K562 (cell line): ENCODE measurements around the gene TRPM6. TPM values are rescaled to one million over a fixed set of nuclear protein-coding genes. Genes with fewer than 3 reads are reported as not detected.

Source experiments
- ATAC-seq: fragments of 200-7000 bp; cut with Tn5 transposase; 3 replicates; pipeline ENCODE4 v1.9.1; 2020; ENCODE audit warnings: moderate library complexity
- BruUV-seq: library from RNA; stranded (reverse); fragments of 400-500 nt; replicated peaks from 2 replicates; lab custom pipeline; 2021; lab: Mats Ljungman, UMichigan
- CTCF ChIA-PET: fragments of 300-600 bp; formaldehyde crosslinking; extraction: SDS; loops from one replicate; lab custom pipeline; 2021; ENCODE audit warnings: low intra/inter-chr PET ratio; lab: Yijun Ruan, JAX
- POLR2A ChIA-PET: fragments of 300-600, 350-650 bp; sonication (Branson Sonifier 250); formaldehyde crosslinking; extraction: SDS; loops from one replicate; lab custom pipeline; 2021; ENCODE audit warnings: antibody characterized with exemption, inconsistent platforms; lab: Yijun Ruan, JAX
- DNase-seq, 4 experiments: peaks; one replicate each; pipeline versions ENCODE4 v3.0.0 to v3.0.0-alpha.2; 2011 to 2018; ENCODE audit warnings: low spot score in 3 of 4, mixed read lengths in 3 of 4; ENCODE audit errors: extremely low read depth in 1 of 4
- FAIRE-seq: peaks from 2 replicates; lab custom pipeline; 2011; peaks lifted over from hg19 to GRCh38; lab: Jason Lieb, UNC
- H2AFZ ChIP-seq: 2 replicates; pipeline ENCODE4 v1.6.0; 2011; ENCODE audit warnings: low read depth, low read length, control low read depth, inconsistent platforms
- H3K27ac ChIP-seq: fragments of 200-600 bp; 3 replicates; pipeline ENCODE4 v1.8.0; 2011; ENCODE audit warnings: low read depth, mild to moderate bottlenecking, control low read depth, inconsistent platforms, low read length, moderate library complexity, mixed read lengths; ENCODE audit errors: extremely low read depth
- H3K27me3 ChIP-seq, 2 experiments: fragments of 300-600 bp in 1 of 2; 2 replicates in 1 of 2; 3 replicates in 1 of 2; pipeline versions ENCODE4 v1.6.0 to v1.8.0; 2011; ENCODE audit warnings: inconsistent platforms in 2 of 2, low read length in 2 of 2, mild to moderate bottlenecking in 1 of 2, mixed read lengths in 1 of 2, moderate library complexity in 1 of 2; ENCODE audit not compliant: control insufficient read depth in 2 of 2, insufficient read depth in 2 of 2
- H3K36me3 ChIP-seq: fragments of 300-600 bp; 3 replicates; pipeline ENCODE4 v1.8.0; 2011; ENCODE audit warnings: mild to moderate bottlenecking, low read length, inconsistent platforms; ENCODE audit not compliant: control insufficient read depth, insufficient read depth
- H3K4me1 ChIP-seq, 2 experiments: fragments of 200-600 bp in 1 of 2; replicated peaks in 1 of 2; 2 replicates in 1 of 2; 3 replicates in 1 of 2; pipeline versions ENCODE4 v1.5.1 to v1.8.0; 2011; ENCODE audit warnings: inconsistent platforms in 2 of 2, low read length in 2 of 2, mild to moderate bottlenecking in 1 of 2, mixed read lengths in 1 of 2, moderate library complexity in 1 of 2; ENCODE audit not compliant: control insufficient read depth in 2 of 2, insufficient read depth in 2 of 2
- H3K4me2 ChIP-seq: 2 replicates; pipeline ENCODE4 v1.6.1; 2011; ENCODE audit warnings: low read length, control low read depth, inconsistent platforms, mixed read lengths; ENCODE audit not compliant: insufficient read depth
- H3K4me3 ChIP-seq: fragments of 200-600 bp; sonication (generic), shearing (Covaris generic); 2 replicates; pipeline ENCODE4 v1.5.1; 2016; ENCODE audit warnings: control low read depth, inconsistent platforms
- H3K79me2 ChIP-seq: fragments of 200-600 bp; 3 replicates; pipeline ENCODE4 v1.8.0; 2011; ENCODE audit warnings: low read length, inconsistent platforms; ENCODE audit not compliant: control insufficient read depth, insufficient read depth
- H3K9ac ChIP-seq, 2 experiments: 2 replicates each; pipeline versions ENCODE4 v1.6.0 to v1.6.1; 2011; ENCODE audit warnings: low read depth in 2 of 2, low read length in 2 of 2, control low read depth in 1 of 2, inconsistent platforms in 1 of 2, mild to moderate bottlenecking in 1 of 2, mixed read lengths in 1 of 2; ENCODE audit not compliant: insufficient read depth in 1 of 2
- H3K9me1 ChIP-seq: one replicate; pipeline ENCODE4 v1.6.0; 2011; ENCODE audit warnings: inconsistent platforms, mild to moderate bottlenecking, low read length, moderate library complexity; ENCODE audit not compliant: control insufficient read depth, insufficient read depth
- H3K9me3 ChIP-seq: replicated peaks from 2 replicates; pipeline ENCODE4 v1.5.1; 2011; ENCODE audit warnings: low read depth, low read length, inconsistent platforms; ENCODE audit not compliant: control insufficient read depth, insufficient read depth
- H4K20me1 ChIP-seq: replicated peaks from 2 replicates; pipeline ENCODE4 v1.6.1; 2011; ENCODE audit warnings: low read length, inconsistent platforms, mixed read lengths; ENCODE audit not compliant: control insufficient read depth, insufficient read depth
- CREB3 ChIP-seq: fragments of 450-650 bp; conservative IDR thresholded peaks from 2 replicates; pipeline ENCODE4 v1.6.1; 2016; ENCODE audit warnings: missing genetic modification characterization, low read depth, mild to moderate bottlenecking, missing compliant biosample characterization, moderate library complexity
- DNMT1 ChIP-seq: fragments of 450-650 bp; IDR thresholded peaks from 2 replicates; pipeline ENCODE4 v1.6.1; 2016; ENCODE audit warnings: antibody characterized with exemption, mild to moderate bottlenecking
- GTF2F1 ChIP-seq: IDR thresholded peaks from 2 replicates; pipeline ENCODE4 v1.6.1; 2011; ENCODE audit warnings: low read depth, low read length, improper control_type of control experiment
- ZNF778 ChIP-seq: fragments of 450-650 bp; formaldehyde crosslinking; IDR thresholded peaks from 2 replicates; pipeline ENCODE4 v1.4.0; 2020; ENCODE audit warnings: mild to moderate bottlenecking, moderate library complexity
- WGBS: fragments of 100-300 bp; shearing (Covaris generic); methylation state at CpG from one replicate; pipeline ENCODE4 v1.1.6; 2016; ENCODE audit warnings: low coverage, mixed read lengths; ENCODE audit not compliant: insufficient coverage; ENCODE audit errors: missing lambda C conversion rate; 5-methylcytosine and 5-hydroxymethylcytosine counted together
- in situ Hi-C: fragments of 300-500 bp; cut with MboI; formaldehyde crosslinking; loops from 4 replicates; pipeline ENCODE4 v1.15.0; 2018; ENCODE audit warnings: inconsistent platforms, mixed read lengths
- intact Hi-C: fragments of 100-400 bp; cut with micrococcal nuclease; formaldehyde crosslinking; loops from 2 replicates; pipeline ENCODE4 v1.14.2; 2022
- polyA plus RNA-seq, 8 experiments: library from polyadenylated mRNA; depleted of rRNA in 4 of 8; stranded (reverse) in 5 of 8; unstranded in 3 of 8; fragments of >200 nt; fragmentation: Nextera tagmentation in 2 of 8; fragmentation: Illumina TruSeq in 1 of 8; extraction: Ambion mirVana in 2 of 8; extraction: Trizol in 1 of 8; gene quantifications; 2 replicates each; pipeline versions ENCODE4 v1.2.1 to v1.2.3, GENCODE V29; 2011 to 2014; ENCODE audit warnings: inconsistent platforms in 1 of 8, missing spikeins in 1 of 8
- total RNA-seq, 7 experiments: library from RNA; depleted of rRNA in 6 of 7; stranded (reverse); fragments of >200 nt in 6 of 7; fragmentation: Illumina TruSeq in 2 of 7; extraction: Trizol in 2 of 7; gene quantifications; 2 replicates each; pipeline versions ENCODE4 v1.2.1 to v1.2.3, GENCODE V29; 2011 to 2021; ENCODE audit warnings: low replicate concordance in 1 of 7
- TF ChIP-seq, protein P1 (sequence below): conservative IDR thresholded peaks from 2 replicates; pipeline ENCODE4 v1.6.1; 2011; ENCODE audit warnings: low read depth, mild to moderate bottlenecking, low read length; ENCODE audit not compliant: control insufficient read depth
- TF ChIP-seq, protein P2 (sequence below): sonication (generic); formaldehyde crosslinking; IDR thresholded peaks from 2 replicates; pipeline ENCODE4 v1.8.0; 2022; ENCODE audit warnings: mild to moderate bottlenecking, missing genetic modification reagents

TRPM6 gene
- total and polyA plus RNA-seq, 9 of the 15 experiments (the other 6 are each of a cell fraction or from before 2014, with no cell fraction given): 0.03 to 0.16 (median 0.09) TPM

- H2AFZ ChIP-seq: no peak overlapping the region
- no peak overlapping the region for H3K4me3 ChIP-seq
- POLR2A ChIA-PET: no interaction called here
- H3K36me3 ChIP-seq: no peaks in the 10 kb centered on the region
- no peaks in the 10 kb centered on the region for H3K4me1 ChIP-seq
- WGBS: 0% methylated on average over 6 of the region's 7 CpGs
- no peaks in the 10 kb centered on the region for H3K79me2 ChIP-seq
- no peaks in the 10 kb centered on the region for H3K9me3 ChIP-seq
- ATAC-seq: no peak
- BruUV-seq: no TSS peak
- no peak overlapping the region for H3K4me2 ChIP-seq
- no peaks in the 10 kb centered on the region for H3K9me1 ChIP-seq
- FAIRE-seq: no peak
- intact Hi-C loops (no loop called here), in situ Hi-C loops (no loop called here)
- H3K27ac ChIP-seq: no peak overlapping the region
- DNase-seq: no peak
- CTCF ChIA-PET: no interaction called here
- TF ChIP-seq CREB3 (tag): no peak
- no peak for TF ChIP-seq DNMT1
- TF ChIP-seq, protein P1, sequence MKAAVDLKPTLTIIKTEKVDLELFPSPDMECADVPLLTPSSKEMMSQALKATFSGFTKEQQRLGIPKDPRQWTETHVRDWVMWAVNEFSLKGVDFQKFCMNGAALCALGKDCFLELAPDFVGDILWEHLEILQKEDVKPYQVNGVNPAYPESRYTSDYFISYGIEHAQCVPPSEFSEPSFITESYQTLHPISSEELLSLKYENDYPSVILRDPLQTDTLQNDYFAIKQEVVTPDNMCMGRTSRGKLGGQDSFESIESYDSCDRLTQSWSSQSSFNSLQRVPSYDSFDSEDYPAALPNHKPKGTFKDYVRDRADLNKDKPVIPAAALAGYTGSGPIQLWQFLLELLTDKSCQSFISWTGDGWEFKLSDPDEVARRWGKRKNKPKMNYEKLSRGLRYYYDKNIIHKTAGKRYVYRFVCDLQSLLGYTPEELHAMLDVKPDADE: no peak
- TF ChIP-seq GTF2F1: no peak
- TF ChIP-seq, protein P2, sequence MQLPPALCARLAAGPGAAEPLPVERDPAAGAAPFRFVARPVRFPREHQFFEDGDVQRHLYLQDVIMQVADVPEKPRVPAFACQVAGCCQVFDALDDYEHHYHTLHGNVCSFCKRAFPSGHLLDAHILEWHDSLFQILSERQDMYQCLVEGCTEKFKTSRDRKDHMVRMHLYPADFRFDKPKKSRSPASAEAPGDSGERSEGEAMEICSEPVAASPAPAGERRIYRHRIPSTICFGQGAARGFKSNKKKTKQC (CRISPR knock-in tag): no peak
- TF ChIP-seq ZNF778 (CRISPR knock-in tag): no peak
- no peaks in the 10 kb centered on the region for H4K20me1 ChIP-seq
- no peak overlapping the region for H3K9ac ChIP-seq
- no peaks in the 10 kb centered on the region for H3K27me3 ChIP-seq
Observed at GRCh38 chr9:74800226-74800625, 87.5 kb downstream of the TRPM6 start.
